IMR-90 (cell line): Measurements from ENCODE around the gene SNAP23. TPM values are rescaled to one million over a fixed set of nuclear protein-coding genes. Genes with fewer than 3 reads are reported as not detected.

Experiments
- ATAC-seq: fragments of 200-7000 bp; cut with Tn5 transposase; 2 replicates; pipeline ENCODE4 v1.9.1; 2020; ENCODE audit warnings: low read depth, mild to moderate bottlenecking, moderate library complexity
- BruUV-seq: library from RNA; stranded (reverse); fragments of 400-500 nt; replicated peaks from 2 replicates; lab custom pipeline; 2021; lab: Mats Ljungman, UMichigan
- CTCF ChIA-PET: fragments of 300-600 bp; formaldehyde crosslinking; extraction: SDS; loops from one replicate; lab custom pipeline; 2021; ENCODE audit warnings: antibody characterized with exemption; lab: Yijun Ruan, JAX
- POLR2A ChIA-PET: fragments of 300-600 bp; sonication (Branson Sonifier 250); formaldehyde crosslinking; loops from one replicate; lab custom pipeline; 2022; ENCODE audit warnings: antibody characterized with exemption; ENCODE audit not compliant: unreplicated experiment; lab: Charles Lee
- DNase-seq: peaks from one replicate; pipeline ENCODE4 v3.0.0; 2013
- H2AFZ ChIP-seq: replicated peaks from 2 replicates; pipeline ENCODE3; 2013; ENCODE audit warnings: low read length, mild to moderate bottlenecking; ENCODE audit not compliant: poor library complexity
- H2AK5ac ChIP-seq: 2 replicates; pipeline ENCODE4 v1.6.1; 2013; ENCODE audit warnings: low read depth, low read length, inconsistent platforms
- H2AK9ac ChIP-seq: replicated peaks from 2 replicates; pipeline ENCODE3; 2013; ENCODE audit warnings: mild to moderate bottlenecking, low read depth, low read length, moderate library complexity; ENCODE audit not compliant: poor library complexity
- H2BK120ac ChIP-seq: 2 replicates; pipeline ENCODE4 v1.6.1; 2013; ENCODE audit warnings: low read depth, low read length, inconsistent platforms
- H2BK15ac ChIP-seq: 3 replicates; pipeline ENCODE4 v1.6.1; 2013; ENCODE audit warnings: low read depth, low read length, inconsistent platforms
- H2BK20ac ChIP-seq: 2 replicates; pipeline ENCODE4 v1.6.1; 2013; ENCODE audit warnings: low read depth, mild to moderate bottlenecking, inconsistent platforms, low read length, moderate library complexity
- H2BK5ac ChIP-seq: 2 replicates; pipeline ENCODE4 v1.6.1; 2013; ENCODE audit warnings: mild to moderate bottlenecking, low read depth, low read length, inconsistent platforms; ENCODE audit not compliant: poor library complexity, severe bottlenecking
- H3K14ac ChIP-seq: replicated peaks from 2 replicates; pipeline ENCODE4 v1.6.1; 2013; ENCODE audit warnings: low read depth, low read length, inconsistent platforms
- H3K18ac ChIP-seq: 2 replicates; pipeline ENCODE4 v1.6.1; 2013; ENCODE audit warnings: low read depth, low read length, control low read depth
- H3K23ac ChIP-seq: 2 replicates; pipeline ENCODE4 v1.6.1; 2013; ENCODE audit warnings: low read depth, low read length, inconsistent platforms
- H3K27ac ChIP-seq: 2 replicates; pipeline ENCODE4 v1.5.1; 2013; ENCODE audit warnings: mild to moderate bottlenecking, control low read depth, low read length; ENCODE audit not compliant: insufficient read depth
- H3K27me3 ChIP-seq: 2 replicates; pipeline ENCODE4 v1.6.1; 2013; ENCODE audit warnings: low read length; ENCODE audit not compliant: control insufficient read depth, insufficient read depth
- H3K36me3 ChIP-seq: 2 replicates; pipeline ENCODE4 v1.6.1; 2013; ENCODE audit warnings: low read length, mixed read lengths; ENCODE audit not compliant: control insufficient read depth, insufficient read depth
- H3K4ac ChIP-seq: 2 replicates; pipeline ENCODE4 v1.6.1; 2013; ENCODE audit warnings: low read depth, low read length, inconsistent platforms
- H3K4me1 ChIP-seq: 2 replicates; pipeline ENCODE4 v1.6.1; 2013; ENCODE audit warnings: low read length, mixed read lengths; ENCODE audit not compliant: control insufficient read depth, insufficient read depth
- H3K4me2 ChIP-seq: 2 replicates; pipeline ENCODE4 v1.6.1; 2013; ENCODE audit warnings: low read depth, mild to moderate bottlenecking, control low read depth, low read length, moderate library complexity
- H3K4me3 ChIP-seq: 2 replicates; pipeline ENCODE4 v1.5.1; 2013; ENCODE audit warnings: low read depth, mild to moderate bottlenecking, control low read depth, low read length, moderate library complexity; ENCODE audit not compliant: insufficient read depth
- H3K56ac ChIP-seq: 2 replicates; pipeline ENCODE4 v1.6.1; 2013; ENCODE audit warnings: low read length, inconsistent platforms; ENCODE audit not compliant: insufficient read depth; ENCODE audit errors: extremely low read depth
- H3K79me1 ChIP-seq, 2 experiments: 2 replicates each; pipeline ENCODE4 v1.6.1; 2013; ENCODE audit warnings: low read length in 2 of 2, inconsistent platforms in 1 of 2, low read depth in 1 of 2
- H3K9ac ChIP-seq: 2 replicates; pipeline ENCODE4 v1.6.1; 2013; ENCODE audit warnings: low read depth, low read length, control low read depth
- H3K9me1 ChIP-seq: 2 replicates; pipeline ENCODE4 v1.6.1; 2013; ENCODE audit warnings: low read length, inconsistent platforms; ENCODE audit not compliant: insufficient read depth
- H3K9me3 ChIP-seq: 2 replicates; pipeline ENCODE4 v1.6.1; 2013; ENCODE audit warnings: low read length; ENCODE audit not compliant: control insufficient read depth, insufficient read depth
- H4K20me1 ChIP-seq: 2 replicates; pipeline ENCODE4 v1.6.1; 2013; ENCODE audit warnings: low read length, inconsistent platforms; ENCODE audit not compliant: insufficient read depth
- H4K5ac ChIP-seq: 2 replicates; pipeline ENCODE4 v1.6.1; 2013; ENCODE audit warnings: mild to moderate bottlenecking, low read depth, low read length, control low read depth
- H4K8ac ChIP-seq, 2 experiments: 2 replicates each; pipeline ENCODE4 v1.6.1; 2013; ENCODE audit warnings: low read depth in 2 of 2, low read length in 2 of 2, control low read depth in 1 of 2, inconsistent platforms in 1 of 2
- H4K91ac ChIP-seq: 2 replicates; pipeline ENCODE4 v1.6.1; 2013; ENCODE audit warnings: low read depth, low read length, inconsistent platforms; ENCODE audit not compliant: insufficient read depth
- CEBPB ChIP-seq: IDR thresholded peaks from 2 replicates; pipeline ENCODE4 v1.6.1; 2012; ENCODE audit warnings: low read depth, low read length, improper control_type of control experiment
- CTCF ChIP-seq: conservative IDR thresholded peaks from 2 replicates; pipeline ENCODE4 v1.5.1; 2012; ENCODE audit warnings: mild to moderate bottlenecking, low read depth, low read length, improper control_type of control experiment
- ELK1 ChIP-seq: fragments of 150-350 bp; IDR thresholded peaks from 2 replicates; pipeline ENCODE4 v1.6.1; 2016; ENCODE audit warnings: low read depth, mild to moderate bottlenecking, low read length, moderate library complexity, borderline replicate concordance
- FOS ChIP-seq: fragments of 150-350 bp; IDR thresholded peaks from 2 replicates; pipeline ENCODE4 v1.6.1; 2016; ENCODE audit warnings: low read depth, low read length
- MAZ ChIP-seq: IDR thresholded peaks from 2 replicates; pipeline ENCODE4 v1.6.1; 2012; ENCODE audit warnings: low read depth, mild to moderate bottlenecking, low read length, improper control_type of control experiment, moderate library complexity, borderline replicate concordance
- MXI1 ChIP-seq: IDR thresholded peaks from 2 replicates; pipeline ENCODE4 v1.6.1; 2012; ENCODE audit warnings: low read depth, mild to moderate bottlenecking, low read length, moderate library complexity, borderline replicate concordance
- POLR2A ChIP-seq: IDR thresholded peaks from 2 replicates; pipeline ENCODE4 v1.6.1; 2012; ENCODE audit warnings: mild to moderate bottlenecking, low read depth, low read length
- RAD21 ChIP-seq: IDR thresholded peaks from 2 replicates; pipeline ENCODE4 v1.6.1; 2012; ENCODE audit warnings: low read length, improper control_type of control experiment
- RCOR1 ChIP-seq: IDR thresholded peaks from 2 replicates; pipeline ENCODE4 v1.6.1; 2012; ENCODE audit warnings: mild to moderate bottlenecking, low read length, improper control_type of control experiment; ENCODE audit not compliant: insufficient replicate concordance
- RFX5 ChIP-seq: IDR thresholded peaks from 2 replicates; pipeline ENCODE4 v1.8.0; 2012; ENCODE audit warnings: low read depth, mild to moderate bottlenecking, low read length, moderate library complexity
- SMC3 ChIP-seq: fragments of 150-350 bp; IDR thresholded peaks from 2 replicates; pipeline ENCODE4 v1.6.1; 2016; ENCODE audit warnings: low read depth, mild to moderate bottlenecking, antibody characterized with exemption, low read length, moderate library complexity
- WGBS, 2 experiments: methylation state at CpG; one replicate each; pipeline versions ENCODE4 v1.1.5 to v1.1.7; 2013; ENCODE audit warnings: missing lambda C conversion rate in 2 of 2; ENCODE audit not compliant: insufficient read length in 1 of 2; ENCODE audit errors: extremely low coverage in 2 of 2; 5-methylcytosine and 5-hydroxymethylcytosine counted together
- dilution Hi-C: fragments of 300-500 bp; cut with HindIII; formaldehyde crosslinking; loops from one replicate; pipeline ENCODE4 v1.14.3; 2018; ENCODE audit warnings: low sequenced_read_pairs; ENCODE audit not compliant: unreplicated experiment
- in situ Hi-C: fragments of 300-500 bp; cut with MboI; formaldehyde crosslinking; loops from 3 replicates; pipeline ENCODE4 v1.14.3; 2019; ENCODE audit warnings: low sequenced_read_pairs, inconsistent platforms, mixed read lengths
- intact Hi-C: fragments of 100-400 bp; cut with micrococcal nuclease; formaldehyde crosslinking; loops from 2 replicates; pipeline ENCODE4 v1.10.0; 2022
- polyA plus RNA-seq, 3 experiments: library from polyadenylated mRNA; depleted of rRNA; stranded (reverse); fragments of >200 nt; gene quantifications; 2 replicates each; pipeline ENCODE4 v1.2.3, GENCODE V29; 2012; ENCODE audit warnings: low replicate concordance in 1 of 3
- total RNA-seq: library from RNA; depleted of rRNA; stranded (reverse); fragments of >200 nt; gene quantifications from 2 replicates; pipeline ENCODE4 v1.2.3, GENCODE V29; 2012
- TF ChIP-seq, protein P1 (sequence below): fragments of 150-350 bp; IDR thresholded peaks from 2 replicates; pipeline ENCODE4 v1.6.1; 2017; ENCODE audit warnings: mild to moderate bottlenecking, antibody characterized with exemption, low read length, low read depth

SNAP23 gene
- total and polyA plus RNA-seq, 2 of the 4 experiments (the other 2 are of a cell fraction) = 36.0 to 45.5 TPM

DNA sequence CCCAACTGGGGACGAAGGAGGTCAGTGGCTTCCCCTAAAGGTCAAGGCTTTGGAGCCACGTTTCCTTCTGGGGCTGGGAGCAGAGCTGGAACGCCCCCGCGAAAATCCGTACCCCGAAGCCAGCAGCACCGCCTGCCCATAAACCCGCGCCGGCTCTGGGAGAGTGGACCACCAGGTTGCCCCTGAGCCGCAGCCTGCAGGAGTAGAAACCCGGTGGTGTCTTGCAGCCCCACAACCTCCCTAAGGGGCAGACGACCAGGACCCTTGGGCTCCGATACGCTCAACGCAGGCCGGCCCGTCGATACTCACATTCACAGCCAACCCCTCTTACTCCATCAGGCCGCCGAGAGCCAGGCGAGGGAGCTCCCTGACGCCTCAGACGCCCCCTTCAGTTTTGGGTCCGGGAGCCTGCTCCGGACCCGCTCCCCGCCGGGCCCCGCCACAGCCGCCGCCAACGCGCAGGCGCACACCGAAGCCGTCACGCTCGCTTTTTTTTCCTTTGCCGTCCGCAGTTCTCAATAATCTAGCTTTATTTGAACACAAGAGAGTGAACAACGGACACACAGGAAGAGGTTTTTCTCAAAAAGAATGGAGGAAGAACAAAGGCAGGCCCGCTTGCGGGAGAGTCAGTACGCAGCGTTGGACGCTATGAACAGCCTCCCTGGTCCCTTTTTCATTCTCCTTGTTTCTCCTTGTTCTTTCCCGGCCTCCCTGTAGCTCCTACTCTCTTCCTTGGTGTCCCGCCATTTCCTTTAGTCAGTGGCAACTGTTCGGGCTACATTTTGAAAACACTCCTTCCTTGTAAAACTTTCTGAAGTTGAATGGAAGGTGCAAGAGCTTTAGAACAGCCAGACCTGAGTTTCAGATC lies 4.5 kb upstream of the SNAP23 start, which contains the start of gene ZNF106:
TSS of gene ZNF106 (minus strand) at position 471 of the 868 bp plus-strand sequence. CDS start 18,852 bp downstream, outside the sequence.
- Histone ChIP-seq H3K23ac (peak within 1 kb of the TSS; percentile 100), H3K9me3 (no peaks in the 10 kb centered on the region), H4K91ac (peak within 1 kb of the TSS; percentile 99), H3K4me1 (peaks cover 3% of the 10 kb centered on the region), H3K4ac (peak within 1 kb of the TSS; percentile 99), H2AK5ac (peak within 1 kb of the TSS; percentile 95), H2BK5ac (peak within 1 kb of the TSS; percentile 97), H2BK120ac (peak within 1 kb of the TSS; percentile 99), H2BK15ac (peak within 1 kb of the TSS; percentile 99; the same call in 2 of the 3 replicates), H3K9me1 (no peaks in the 10 kb centered on the region), H3K79me1 (peaks cover 6 to 40% of the 10 kb centered on the region in 2 experiments; a peak in 3 of 4 replicates), H3K36me3 (no peaks in the 10 kb centered on the region), H2AFZ (peak within 1 kb of the TSS; percentile 96), H3K4me2 (peak within 1 kb of the TSS; percentile 98), H2BK20ac (peak within 1 kb of the TSS; percentile 96), H4K8ac (peak within 1 kb of the TSS; percentile 99 to 100), H4K20me1 (peaks cover 4% of the 10 kb centered on the region), H4K5ac (peak within 1 kb of the TSS; percentile 97), H3K18ac (peak within 1 kb of the TSS; percentile 96), H3K56ac (peak within 1 kb of the TSS; percentile 99), H3K4me3 (peak within 1 kb of the TSS; percentile 97), H3K27me3 (no peaks in the 10 kb centered on the region), H3K14ac (peak within 1 kb of the TSS; percentile 99), H2AK9ac (peak within 1 kb of the TSS; percentile 95), H3K9ac (peak within 1 kb of the TSS; percentile 99), H3K27ac (peak within 1 kb of the TSS; percentile 99)
- ATAC-seq = peak; percentile 56
- ChIA-PET POLR2A (interaction anchor here (1.0 to 1.3 kb wide), 2 partner anchors 9 to 20 kb away, joined by 3 to 4 read pairs; no protein-coding TSS in a partner anchor), CTCF (interaction anchor here (0.7 kb wide), 1 partner anchor 529 kb away, joined by 3 read pairs; no protein-coding TSS in a partner anchor)
- intact Hi-C loops (no loop called here), dilution Hi-C loops (no loop called here), in situ Hi-C loops (no loop called here)
- no TSS peak for BruUV-seq
- 0% methylated on average over 24 of the region's 51 CpGs; no CpG with 5 or more reads in 1 of the 2 experiments for WGBS, 2 experiments
- peak; percentile 92 for DNase-seq
- TF ChIP-seq POLR2A (peak; percentile 80), SMC3 (peak; percentile 4; the same call in 1 of the 2 replicates), FOS (peak; percentile 46; the same call in 1 of the 2 replicates), RAD21 (peak; percentile 13; the same call in 1 of the 2 replicates), CTCF (peak; percentile 20; the same call in 1 of the 2 replicates), MXI1 (no peak; the same call in 1 of the 2 replicates), MAZ (peak; percentile 78; the same call in 1 of the 2 replicates), CEBPB (no peak), ELK1 (no peak), RFX5 (no peak), RCOR1 (no peak)
- TF ChIP-seq, protein P1, sequence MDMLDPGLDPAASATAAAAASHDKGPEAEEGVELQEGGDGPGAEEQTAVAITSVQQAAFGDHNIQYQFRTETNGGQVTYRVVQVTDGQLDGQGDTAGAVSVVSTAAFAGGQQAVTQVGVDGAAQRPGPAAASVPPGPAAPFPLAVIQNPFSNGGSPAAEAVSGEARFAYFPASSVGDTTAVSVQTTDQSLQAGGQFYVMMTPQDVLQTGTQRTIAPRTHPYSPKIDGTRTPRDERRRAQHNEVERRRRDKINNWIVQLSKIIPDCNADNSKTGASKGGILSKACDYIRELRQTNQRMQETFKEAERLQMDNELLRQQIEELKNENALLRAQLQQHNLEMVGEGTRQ = no peak
